ENCODE measurements around the gene KLC4. TPM values are rescaled to one million over a fixed set of nuclear protein-coding genes. Genes with fewer than 3 reads are reported as not detected.

KLC4 gene
- total RNA-seq, 3 donors from 2014 or later = 20.5 to 33.7 (median 21.0) TPM

GRCh38 chr6:43058531-43058930 is 900 bp upstream of the KLC4 start:
- Histone ChIP-seq H3K27ac (peak overlapping the region; percentile 93 to 97), H3K4me3 (peak overlapping the region; percentile 77 to 90 (median 81)), H3K36me3 (no peaks in the 10 kb centered on the region), H3K27me3 (no peaks in the 10 kb centered on the region), H3K9me3 (no peaks in the 10 kb centered on the region), H3K4me1 (peaks cover 5 to 10% of the 10 kb centered on the region in 2 donors)
- DNase-seq (ENCODE audit: low spot score in 2 of 2) = no peak
- TF ChIP-seq POLR2A (IDR thresholded peaks at IDR 0.05) = no peak
- intact Hi-C loops (cut with DNase I; ENCODE audit: low total_unique reads) = no loop called here

- H3K36me3 ChIP-seq = no peaks in the 10 kb centered on the region
- H3K4me1 ChIP-seq = peaks cover 5 to 10% of the 10 kb centered on the region in 2 donors
- peak overlapping the region; percentile 93 to 97 for H3K27ac ChIP-seq
- intact Hi-C loops (cut with DNase I; ENCODE audit: low total_unique reads) = no loop called here
- peak overlapping the region; percentile 77 to 90 (median 81) for H3K4me3 ChIP-seq
- no peak for TF ChIP-seq CTCF (IDR thresholded peaks at IDR 0.05)
- no peak for TF ChIP-seq POLR2A (IDR thresholded peaks at IDR 0.05)
- no peak for TF ChIP-seq POLR2AphosphoS5 (IDR thresholded peaks at IDR 0.05)
- H3K27me3 ChIP-seq = no peaks in the 10 kb centered on the region
- H3K9me3 ChIP-seq = no peaks in the 10 kb centered on the region
- DNase-seq (ENCODE audit: low spot score in 2 of 2) = no peak
These were observed 763 bp downstream of the KLC4 start for GRCh38 chr6:43060034-43060754.

GRCh38 chr6:43060755-43061633 is 1.6 kb downstream of the KLC4 start:
- no peak for DNase-seq (ENCODE audit: low spot score in 2 of 2)
- TF ChIP-seq CTCF (IDR thresholded peaks at IDR 0.05) (no peak), POLR2A (IDR thresholded peaks at IDR 0.05) (no peak), POLR2AphosphoS5 (IDR thresholded peaks at IDR 0.05) (no peak)
- peak overlapping the region in 2 of 3 donors; percentile 77 to 90 for H3K4me3 ChIP-seq
- H3K36me3 ChIP-seq = no peaks in the 10 kb centered on the region
- H3K9me3 ChIP-seq = no peaks in the 10 kb centered on the region
- no peaks in the 10 kb centered on the region for H3K27me3 ChIP-seq
- intact Hi-C loops (cut with DNase I; ENCODE audit: low total_unique reads) = no loop called here
- H3K27ac ChIP-seq = peak overlapping the region in 1 of 2 donors; percentile 97
- H3K4me1 ChIP-seq = peaks cover 5 to 10% of the 10 kb centered on the region in 2 donors

GRCh38 chr6:43061861-43062260 is 2.4 kb downstream of the KLC4 start:
- Histone ChIP-seq H3K27me3 (no peaks in the 10 kb centered on the region), H3K4me3 (no peak overlapping the region), H3K4me1 (peaks cover 5 to 10% of the 10 kb centered on the region in 2 donors), H3K9me3 (no peaks in the 10 kb centered on the region), H3K27ac (no peak overlapping the region), H3K36me3 (no peaks in the 10 kb centered on the region)
- no peak for TF ChIP-seq POLR2AphosphoS5 (IDR thresholded peaks at IDR 0.05)
- TF ChIP-seq POLR2A (IDR thresholded peaks at IDR 0.05) = no peak
- TF ChIP-seq CTCF (IDR thresholded peaks at IDR 0.05) = no peak
- intact Hi-C loops (cut with DNase I; ENCODE audit: low total_unique reads) = no loop called here
- DNase-seq (ENCODE audit: low spot score in 2 of 2) = no peak

- no peaks in the 10 kb centered on the region for H3K36me3 ChIP-seq
- H3K4me1 ChIP-seq = peaks cover 5 to 8% of the 10 kb centered on the region in 2 donors
- intact Hi-C loops (cut with DNase I; ENCODE audit: low total_unique reads) = no loop called here
- no peak overlapping the region for H3K27ac ChIP-seq
- no peaks in the 10 kb centered on the region for H3K9me3 ChIP-seq
- no peaks in the 10 kb centered on the region for H3K27me3 ChIP-seq
- DNase-seq (ENCODE audit: low spot score in 2 of 2) = no peak
- no peak overlapping the region for H3K4me3 ChIP-seq
- TF ChIP-seq CTCF (IDR thresholded peaks at IDR 0.05) (no peak), POLR2AphosphoS5 (IDR thresholded peaks at IDR 0.05) (no peak), POLR2A (IDR thresholded peaks at IDR 0.05) (no peak)
These were observed 3.4 kb downstream of the KLC4 start for GRCh38 chr6:43062818-43063217.

Measured in breast epithelium (tissue), 4 donors.